NCI-H1092 (cell line): ENCODE results near the gene SF3B5.
"Not testable (repeated sequence)": the region's sequence is repeated elsewhere in the genome, so short reads cannot be mapped to it uniquely, and the experiment has no call there.

ENCODE experiments used
- DNase-seq: peaks from one replicate; lab custom pipeline; 2025; lab: John Stamatoyannopoulos, UW

Gene SF3B5

GRCh38 chr6:144095134-144096002, at the start of gene SF3B5:
Gene SF3B5, minus strand, starts transcription at chr6:144095573. Its CDS starts 76 bp downstream, at chr6:144095497.
- peak; percentile 98 for DNase-seq

- no peak for DNase-seq
These were observed 49.6 kb upstream of the SF3B5 start for GRCh38 chr6:144144996-144145395.

GRCh38 chr6:144143878-144144277, 48.5 kb upstream of the SF3B5 start:
- DNase-seq: no peak

- DNase-seq: no peak
These were observed 47.7 kb upstream of the SF3B5 start for GRCh38 chr6:144143106-144143505.

- no peak for DNase-seq
These were observed 46.1 kb upstream of the SF3B5 start for GRCh38 chr6:144141470-144141869.

- no peak for DNase-seq
These were observed 45.5 kb upstream of the SF3B5 start for GRCh38 chr6:144140867-144141266.

GRCh38 chr6:144139817-144140216, 44.4 kb upstream of the SF3B5 start:
- no peak for DNase-seq

GRCh38 chr6:144138542-144138941, 43.2 kb upstream of the SF3B5 start:
- DNase-seq: no peak

GRCh38 chr6:144134737-144135136, 39.4 kb upstream of the SF3B5 start:
- no peak for DNase-seq

GRCh38 chr6:144134176-144134575, 38.8 kb upstream of the SF3B5 start:
- no peak for DNase-seq

- DNase-seq: no peak
These were observed 38.0 kb upstream of the SF3B5 start for GRCh38 chr6:144133225-144133821.

- not testable (repeated sequence) for DNase-seq
These were observed 36.9 kb upstream of the SF3B5 start for GRCh38 chr6:144132167-144132690.

GRCh38 chr6:144131248-144131709, 35.9 kb upstream of the SF3B5 start:
- no peak for DNase-seq

GRCh38 chr6:144129469-144129868, 34.1 kb upstream of the SF3B5 start:
- no peak for DNase-seq

GRCh38 chr6:144127097-144127496, 31.7 kb upstream of the SF3B5 start:
- no peak for DNase-seq

- DNase-seq: no peak
These were observed 28.5 kb upstream of the SF3B5 start for GRCh38 chr6:144123836-144124235.

- DNase-seq: no peak
These were observed 28.0 kb upstream of the SF3B5 start for GRCh38 chr6:144123421-144123820.

- no peak for DNase-seq
These were observed 27.5 kb upstream of the SF3B5 start for GRCh38 chr6:144122861-144123260.

- DNase-seq: no peak
These were observed 24.0 kb upstream of the SF3B5 start for GRCh38 chr6:144119376-144119775.

- no peak for DNase-seq
These were observed 19.8 kb upstream of the SF3B5 start for GRCh38 chr6:144115219-144115618.

GRCh38 chr6:144113366-144113765, 18.0 kb upstream of the SF3B5 start:
- DNase-seq: no peak

GRCh38 chr6:144110210-144110609, 14.8 kb upstream of the SF3B5 start:
- no peak for DNase-seq

GRCh38 chr6:144106206-144106605, 10.8 kb upstream of the SF3B5 start:
- no peak for DNase-seq
